ENCODE data around the gene BAIAP2L2. TPM values are rescaled to one million over a fixed set of nuclear protein-coding genes. Genes with fewer than 3 reads are reported as not detected.

The BAIAP2L2 gene
- total RNA-seq, 1 donor from 2014 or later: 1.6 TPM

GRCh38 chr22:38097557-38098409 is 12.7 kb downstream of the BAIAP2L2 start:
- Mint-ChIP-seq H3K4me3 (peak overlapping the region; percentile 44), H3K36me3 (peaks cover 4% of the 10 kb centered on the region), H3K9me3 (no peaks in the 10 kb centered on the region), H3K27ac (peak overlapping the region; percentile 53), H3K4me1 (peaks cover 16% of the 10 kb centered on the region), H3K27me3 (ENCODE audit: low read depth) (no peaks in the 10 kb centered on the region)
- no peak for DNase-seq (ENCODE audit: low spot score in 2 of 2, unreplicated experiment in 2 of 2)
- peak; percentile 62 for TF ChIP-seq CTCF (IDR thresholded peaks at IDR 0.05; ENCODE audit: unreplicated experiment)

DNA sequence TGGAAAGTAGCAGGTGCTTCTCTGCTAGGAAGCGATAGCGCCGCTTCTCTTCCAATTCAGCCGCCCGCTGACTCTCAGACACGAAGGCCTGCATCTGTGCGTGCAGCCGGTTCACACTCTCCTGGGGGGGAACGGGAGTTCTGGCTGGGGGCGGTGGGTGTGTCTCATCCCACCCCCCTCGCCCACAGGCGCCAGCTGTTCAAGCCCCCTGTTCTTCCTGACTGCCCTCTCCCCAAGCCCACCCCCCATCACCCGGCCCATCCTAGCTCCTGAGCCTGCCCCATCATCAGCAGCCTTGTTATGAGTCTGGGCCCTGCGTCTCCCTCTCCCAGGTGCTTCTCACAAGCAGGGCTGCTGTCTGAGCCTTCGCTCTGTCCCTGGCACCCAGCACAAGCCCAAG is 13.4 kb downstream of the BAIAP2L2 start:
- no peaks in the 10 kb centered on the region for H3K27me3 Mint-ChIP-seq (ENCODE audit: low read depth)
- H3K9me3 Mint-ChIP-seq: no peaks in the 10 kb centered on the region
- H3K27ac Mint-ChIP-seq: peak overlapping the region; percentile 53
- H3K4me3 Mint-ChIP-seq: peak overlapping the region; percentile 44
- DNase-seq (ENCODE audit: low spot score in 2 of 2, unreplicated experiment in 2 of 2): no peak
- peaks cover 6% of the 10 kb centered on the region for H3K36me3 Mint-ChIP-seq
- TF ChIP-seq CTCF (IDR thresholded peaks at IDR 0.05; ENCODE audit: unreplicated experiment): no peak
- peaks cover 16% of the 10 kb centered on the region for H3K4me1 Mint-ChIP-seq

- Mint-ChIP-seq H3K9me3 (no peaks in the 10 kb centered on the region), H3K36me3 (peaks cover 14% of the 10 kb centered on the region), H3K4me3 (no peak overlapping the region), H3K4me1 (peaks cover 5% of the 10 kb centered on the region), H3K27ac (no peak overlapping the region), H3K27me3 (ENCODE audit: low read depth) (no peaks in the 10 kb centered on the region)
- no peak for TF ChIP-seq CTCF (IDR thresholded peaks at IDR 0.05; ENCODE audit: unreplicated experiment)
- DNase-seq (ENCODE audit: low spot score in 2 of 2, unreplicated experiment in 2 of 2): no peak
Observed at GRCh38 chr22:38089474-38089851, 21.0 kb downstream of the BAIAP2L2 start.

GRCh38 chr22:38088629-38089473 is 21.6 kb downstream of the BAIAP2L2 start:
- TF ChIP-seq CTCF (IDR thresholded peaks at IDR 0.05; ENCODE audit: unreplicated experiment): no peak
- peaks cover 5% of the 10 kb centered on the region for H3K4me1 Mint-ChIP-seq
- peaks cover 12% of the 10 kb centered on the region for H3K36me3 Mint-ChIP-seq
- H3K27me3 Mint-ChIP-seq (ENCODE audit: low read depth): no peaks in the 10 kb centered on the region
- DNase-seq (ENCODE audit: low spot score in 2 of 2, unreplicated experiment in 2 of 2): no peak
- H3K4me3 Mint-ChIP-seq: no peak overlapping the region
- no peaks in the 10 kb centered on the region for H3K9me3 Mint-ChIP-seq
- no peak overlapping the region for H3K27ac Mint-ChIP-seq

GRCh38 chr22:38087855-38088254 is 22.6 kb downstream of the BAIAP2L2 start:
- H3K27ac Mint-ChIP-seq: no peak overlapping the region
- H3K4me1 Mint-ChIP-seq: peaks cover 9% of the 10 kb centered on the region
- no peak for DNase-seq (ENCODE audit: low spot score in 2 of 2, unreplicated experiment in 2 of 2)
- H3K9me3 Mint-ChIP-seq: no peaks in the 10 kb centered on the region
- no peak overlapping the region for H3K4me3 Mint-ChIP-seq
- H3K27me3 Mint-ChIP-seq (ENCODE audit: low read depth): peaks cover 2% of the 10 kb centered on the region
- H3K36me3 Mint-ChIP-seq: peaks cover 10% of the 10 kb centered on the region
- TF ChIP-seq CTCF (IDR thresholded peaks at IDR 0.05; ENCODE audit: unreplicated experiment): no peak

Data from mesothelial cell of epicardium (in vitro differentiated cells).